K562 (cell line): ENCODE results near the gene RNU6-8. TPM values are rescaled to one million over a fixed set of nuclear protein-coding genes. Genes with fewer than 3 reads are reported as not detected.
A peak's percentile ranks its signal among the peaks of the same experiment; 100 is the strongest.

ENCODE experiments used
- NR3C1 ChIP-seq: sonication (generic); formaldehyde crosslinking; IDR thresholded peaks from 2 replicates; pipeline ENCODE4 v1.8.1; 2022; ENCODE audit warnings: missing genetic modification reagents
- SMAD2 ChIP-seq: fragments of 150-350 bp; IDR thresholded peaks from 2 replicates; pipeline ENCODE4 v1.6.1; 2014; ENCODE audit warnings: low read depth, mild to moderate bottlenecking, low read length
- SMARCA4 ChIP-seq: fragments of 450-650 bp; IDR thresholded peaks from 2 replicates; pipeline ENCODE4 v1.6.1; 2016
- polyA plus RNA-seq, 8 experiments: library from polyadenylated mRNA; depleted of rRNA in 4 of 8; stranded (reverse) in 5 of 8; unstranded in 3 of 8; fragments of >200 nt; fragmentation: Nextera tagmentation in 2 of 8; fragmentation: Illumina TruSeq in 1 of 8; extraction: Ambion mirVana in 2 of 8; extraction: Trizol in 1 of 8; gene quantifications; 2 replicates each; pipeline versions ENCODE4 v1.2.1 to v1.2.3, GENCODE V29; 2011 to 2014; ENCODE audit warnings: inconsistent platforms in 1 of 8, missing spikeins in 1 of 8
- total RNA-seq, 7 experiments: library from RNA; depleted of rRNA in 6 of 7; stranded (reverse); fragments of >200 nt in 6 of 7; fragmentation: Illumina TruSeq in 2 of 7; extraction: Trizol in 2 of 7; gene quantifications; 2 replicates each; pipeline versions ENCODE4 v1.2.1 to v1.2.3, GENCODE V29; 2011 to 2021; ENCODE audit warnings: low replicate concordance in 1 of 7
- TF ChIP-seq, protein P1 (sequence below): sonication (generic); formaldehyde crosslinking; IDR thresholded peaks from 2 replicates; pipeline ENCODE4 v1.8.0; 2023; ENCODE audit warnings: missing genetic modification reagents, mild to moderate bottlenecking, borderline replicate concordance
- TF ChIP-seq, protein P2 (sequence below): fragments of 450-650 bp; formaldehyde crosslinking; IDR thresholded peaks from 2 replicates; pipeline ENCODE4 v1.4.0; 2020; ENCODE audit warnings: mild to moderate bottlenecking, mixed read lengths

Gene RNU6-8
- total and polyA plus RNA-seq, 9 of the 15 experiments (the other 6 are each of a cell fraction or from before 2014, with no cell fraction given), result not detected

DNA sequence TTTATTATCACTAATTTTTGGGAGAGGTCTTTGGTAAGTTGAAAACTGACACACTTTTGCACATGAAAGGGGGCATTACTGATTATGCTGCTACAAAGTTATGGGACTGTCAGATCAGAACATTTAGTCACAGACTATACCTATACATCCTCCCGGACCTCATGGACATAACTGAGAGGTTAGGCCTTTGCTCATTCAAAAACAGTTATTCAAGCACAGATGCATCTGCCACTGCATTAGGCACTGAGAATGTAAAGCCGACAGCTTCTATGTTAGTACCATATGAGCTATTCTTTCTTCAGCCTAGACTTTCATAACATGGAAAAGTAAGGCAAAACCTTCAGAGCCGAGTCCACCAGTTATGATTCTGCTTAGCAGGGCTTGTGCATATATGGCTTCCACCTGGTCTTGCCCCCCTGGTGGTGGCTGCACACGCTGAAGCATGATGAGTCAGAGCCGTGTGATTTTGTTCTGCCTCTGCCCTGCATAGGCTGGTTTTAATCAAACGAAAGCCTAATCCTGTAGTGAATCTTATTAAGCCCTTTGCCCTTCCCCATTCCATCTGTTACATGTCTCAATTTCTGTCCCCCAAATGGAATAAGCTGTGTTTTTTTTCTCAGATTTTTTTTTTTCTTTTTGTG is 21.8 kb upstream of the RNU6-8 start (continued):
- TF ChIP-seq SMARCA4 (0 out of 2 replicates have a peak, but pooled peaks have one; percentile 25), SMAD2 (no peak), NR3C1 (CRISPR knock-in tag) (no peak)
- TF ChIP-seq, protein P1, sequence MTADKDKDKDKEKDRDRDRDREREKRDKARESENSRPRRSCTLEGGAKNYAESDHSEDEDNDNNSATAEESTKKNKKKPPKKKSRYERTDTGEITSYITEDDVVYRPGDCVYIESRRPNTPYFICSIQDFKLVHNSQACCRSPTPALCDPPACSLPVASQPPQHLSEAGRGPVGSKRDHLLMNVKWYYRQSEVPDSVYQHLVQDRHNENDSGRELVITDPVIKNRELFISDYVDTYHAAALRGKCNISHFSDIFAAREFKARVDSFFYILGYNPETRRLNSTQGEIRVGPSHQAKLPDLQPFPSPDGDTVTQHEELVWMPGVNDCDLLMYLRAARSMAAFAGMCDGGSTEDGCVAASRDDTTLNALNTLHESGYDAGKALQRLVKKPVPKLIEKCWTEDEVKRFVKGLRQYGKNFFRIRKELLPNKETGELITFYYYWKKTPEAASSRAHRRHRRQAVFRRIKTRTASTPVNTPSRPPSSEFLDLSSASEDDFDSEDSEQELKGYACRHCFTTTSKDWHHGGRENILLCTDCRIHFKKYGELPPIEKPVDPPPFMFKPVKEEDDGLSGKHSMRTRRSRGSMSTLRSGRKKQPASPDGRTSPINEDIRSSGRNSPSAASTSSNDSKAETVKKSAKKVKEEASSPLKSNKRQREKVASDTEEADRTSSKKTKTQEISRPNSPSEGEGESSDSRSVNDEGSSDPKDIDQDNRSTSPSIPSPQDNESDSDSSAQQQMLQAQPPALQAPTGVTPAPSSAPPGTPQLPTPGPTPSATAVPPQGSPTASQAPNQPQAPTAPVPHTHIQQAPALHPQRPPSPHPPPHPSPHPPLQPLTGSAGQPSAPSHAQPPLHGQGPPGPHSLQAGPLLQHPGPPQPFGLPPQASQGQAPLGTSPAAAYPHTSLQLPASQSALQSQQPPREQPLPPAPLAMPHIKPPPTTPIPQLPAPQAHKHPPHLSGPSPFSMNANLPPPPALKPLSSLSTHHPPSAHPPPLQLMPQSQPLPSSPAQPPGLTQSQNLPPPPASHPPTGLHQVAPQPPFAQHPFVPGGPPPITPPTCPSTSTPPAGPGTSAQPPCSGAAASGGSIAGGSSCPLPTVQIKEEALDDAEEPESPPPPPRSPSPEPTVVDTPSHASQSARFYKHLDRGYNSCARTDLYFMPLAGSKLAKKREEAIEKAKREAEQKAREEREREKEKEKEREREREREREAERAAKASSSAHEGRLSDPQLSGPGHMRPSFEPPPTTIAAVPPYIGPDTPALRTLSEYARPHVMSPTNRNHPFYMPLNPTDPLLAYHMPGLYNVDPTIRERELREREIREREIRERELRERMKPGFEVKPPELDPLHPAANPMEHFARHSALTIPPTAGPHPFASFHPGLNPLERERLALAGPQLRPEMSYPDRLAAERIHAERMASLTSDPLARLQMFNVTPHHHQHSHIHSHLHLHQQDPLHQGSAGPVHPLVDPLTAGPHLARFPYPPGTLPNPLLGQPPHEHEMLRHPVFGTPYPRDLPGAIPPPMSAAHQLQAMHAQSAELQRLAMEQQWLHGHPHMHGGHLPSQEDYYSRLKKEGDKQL (CRISPR knock-in tag), result no peak
- TF ChIP-seq, protein P2, sequence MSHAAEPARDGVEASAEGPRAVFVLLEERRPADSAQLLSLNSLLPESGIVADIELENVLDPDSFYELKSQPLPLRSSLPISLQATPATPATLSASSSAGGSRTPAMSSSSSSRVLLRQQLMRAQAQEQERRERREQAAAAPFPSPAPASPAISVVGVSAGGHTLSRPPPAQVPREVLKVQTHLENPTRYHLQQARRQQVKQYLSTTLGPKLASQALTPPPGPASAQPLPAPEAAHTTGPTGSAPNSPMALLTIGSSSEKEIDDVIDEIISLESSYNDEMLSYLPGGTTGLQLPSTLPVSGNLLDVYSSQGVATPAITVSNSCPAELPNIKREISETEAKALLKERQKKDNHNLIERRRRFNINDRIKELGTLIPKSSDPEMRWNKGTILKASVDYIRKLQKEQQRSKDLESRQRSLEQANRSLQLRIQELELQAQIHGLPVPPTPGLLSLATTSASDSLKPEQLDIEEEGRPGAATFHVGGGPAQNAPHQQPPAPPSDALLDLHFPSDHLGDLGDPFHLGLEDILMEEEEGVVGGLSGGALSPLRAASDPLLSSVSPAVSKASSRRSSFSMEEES (CRISPR knock-in tag), result no peak
